MM.1S (cell line): ENCODE measurements around the gene LRRC8C.
A peak's percentile ranks its signal among the peaks of the same experiment; 100 is the strongest.

Source experiments
- DNase-seq: peaks from one replicate; pipeline ENCODE4 v3.0.0-alpha.2; 2015
- H2AFZ ChIP-seq: fragments of 300-600 bp; sonication (generic); 2 replicates; pipeline ENCODE4 v1.6.0; 2016; ENCODE audit warnings: antibody characterized with exemption, low read length
- H3F3A ChIP-seq: fragments of 300-600 bp; sonication (generic); 2 replicates; pipeline ENCODE4 v1.6.1; 2016; ENCODE audit warnings: mild to moderate bottlenecking, antibody characterized with exemption, low read length, moderate library complexity, mixed read lengths; ENCODE audit not compliant: insufficient read depth
- H3K27ac ChIP-seq: fragments of 300-600 bp; sonication (generic); 2 replicates; pipeline ENCODE4 v1.5.1; 2016; ENCODE audit warnings: mild to moderate bottlenecking, low read length
- H3K27me3 ChIP-seq: fragments of 300-600 bp; sonication (generic); replicated peaks from 2 replicates; pipeline ENCODE4 v1.6.0; 2016; ENCODE audit warnings: low read length; ENCODE audit not compliant: insufficient read depth
- H3K36me3 ChIP-seq: fragments of 300-600 bp; sonication (generic); replicated peaks from 2 replicates; pipeline ENCODE4 v1.6.1; 2016; ENCODE audit warnings: mild to moderate bottlenecking, low read length, mixed read lengths; ENCODE audit not compliant: insufficient read depth
- H3K4me1 ChIP-seq: fragments of 300-600 bp; sonication (generic); 2 replicates; pipeline ENCODE4 v1.6.1; 2016; ENCODE audit warnings: low read length, mixed read lengths
- H3K4me2 ChIP-seq: fragments of 300-600 bp; sonication (generic); 2 replicates; pipeline ENCODE4 v1.6.0; 2016; ENCODE audit warnings: low read depth, low read length
- H3K4me3 ChIP-seq: fragments of 300-600 bp; sonication (generic); 2 replicates; pipeline ENCODE4 v1.5.1; 2016; ENCODE audit warnings: low read length, mixed read lengths
- H3K79me2 ChIP-seq: fragments of 300-600 bp; sonication (generic); 2 replicates; pipeline ENCODE4 v1.6.1; 2016; ENCODE audit warnings: mixed run types, low read length, mixed read lengths
- H3K9ac ChIP-seq: fragments of 300-600 bp; sonication (generic); 2 replicates; pipeline ENCODE4 v1.6.1; 2016; ENCODE audit warnings: low read length, mixed read lengths
- H3K9me2 ChIP-seq: fragments of 300-600 bp; sonication (generic); replicated peaks from 2 replicates; pipeline ENCODE4 v1.6.1; 2016; ENCODE audit warnings: mild to moderate bottlenecking, low read length, mixed read lengths; ENCODE audit not compliant: insufficient read depth
- H3K9me3 ChIP-seq: fragments of 300-600 bp; sonication (generic); replicated peaks from 2 replicates; pipeline ENCODE4 v1.6.1; 2016; ENCODE audit warnings: mild to moderate bottlenecking, low read length, mixed read lengths; ENCODE audit not compliant: insufficient read depth
- H4K20me1 ChIP-seq: fragments of 300-600 bp; sonication (generic); 2 replicates; pipeline ENCODE4 v1.6.1; 2016; ENCODE audit warnings: mild to moderate bottlenecking, low read length, moderate library complexity, mixed read lengths; ENCODE audit not compliant: insufficient read depth
- CTCF ChIP-seq: fragments of 300-600 bp; sonication (generic); IDR thresholded peaks from 2 replicates; pipeline ENCODE4 v1.5.1; 2016; ENCODE audit warnings: antibody characterized with exemption, low read length, mixed read lengths
- EZH2 ChIP-seq: fragments of 300-600 bp; sonication (generic); optimal IDR thresholded peaks from 2 replicates; pipeline ENCODE3; 2017; ENCODE audit warnings: low read depth, mild to moderate bottlenecking, antibody characterized with exemption, low read length, mixed read lengths
- EZH2phosphoT487 ChIP-seq: fragments of 300-600 bp; sonication (generic); IDR thresholded peaks from 2 replicates; pipeline ENCODE4 v1.6.1; 2018; ENCODE audit warnings: antibody characterized with exemption, low read length

The LRRC8C gene

GRCh38 chr1:89632657-89633247 is at the start of gene LRRC8C:
Gene LRRC8C, plus strand, starts transcription at chr1:89633120. Its CDS starts 53,354 bp downstream, at chr1:89686474.
- Histone ChIP-seq H3K79me2 (peaks cover 47% of the 10 kb centered on the region), H3F3A (peaks cover 22% of the 10 kb centered on the region), H3K9me2 (no peaks in the 10 kb centered on the region), H3K27ac (peak within 1 kb of the TSS; percentile 74), H3K4me1 (peaks cover 34% of the 10 kb centered on the region), H3K4me3 (peak within 1 kb of the TSS; percentile 93), H4K20me1 (no peaks in the 10 kb centered on the region), H2AFZ (peak within 1 kb of the TSS; percentile 87), H3K27me3 (no peaks in the 10 kb centered on the region), H3K36me3 (no peaks in the 10 kb centered on the region), H3K9me3 (no peaks in the 10 kb centered on the region), H3K4me2 (peak within 1 kb of the TSS; percentile 79), H3K9ac (peak within 1 kb of the TSS; percentile 96)
- TF ChIP-seq CTCF: no peak
- peak; percentile 77 for DNase-seq

GRCh38 chr1:89584211-89584610 is 48.7 kb upstream of the LRRC8C start:
- Histone ChIP-seq H3K27me3 (no peaks in the 10 kb centered on the region), H3F3A (no peaks in the 10 kb centered on the region), H3K9me3 (no peaks in the 10 kb centered on the region), H3K9ac (no peak overlapping the region), H4K20me1 (no peaks in the 10 kb centered on the region), H3K4me2 (no peak overlapping the region), H2AFZ (no peak overlapping the region), H3K36me3 (no peaks in the 10 kb centered on the region), H3K4me3 (no peak overlapping the region), H3K27ac (no peak overlapping the region), H3K9me2 (no peaks in the 10 kb centered on the region), H3K79me2 (no peaks in the 10 kb centered on the region), H3K4me1 (no peaks in the 10 kb centered on the region)
- no peak for DNase-seq
- no peak for TF ChIP-seq CTCF
- no peak for TF ChIP-seq EZH2phosphoT487
- TF ChIP-seq EZH2: no peak

- Histone ChIP-seq H4K20me1 (no peaks in the 10 kb centered on the region), H3F3A (no peaks in the 10 kb centered on the region), H3K27ac (no peak overlapping the region), H2AFZ (no peak overlapping the region), H3K9ac (no peak overlapping the region), H3K4me2 (no peak overlapping the region), H3K36me3 (no peaks in the 10 kb centered on the region), H3K4me1 (no peaks in the 10 kb centered on the region), H3K4me3 (no peak overlapping the region), H3K79me2 (no peaks in the 10 kb centered on the region), H3K27me3 (no peaks in the 10 kb centered on the region), H3K9me2 (no peaks in the 10 kb centered on the region), H3K9me3 (no peaks in the 10 kb centered on the region)
- DNase-seq: no peak
- no peak for TF ChIP-seq EZH2phosphoT487
- TF ChIP-seq CTCF: no peak
- no peak for TF ChIP-seq EZH2
Observed at GRCh38 chr1:89584781-89585180, 48.1 kb upstream of the LRRC8C start.
